Measurements from ENCODE around the gene ALKBH4.
A peak's percentile ranks its signal among the peaks of the same experiment; 100 is the strongest.

The ALKBH4 gene

GRCh38 chr7:102439963-102440795 is 24.5 kb downstream of the ALKBH4 start:
- ATAC-seq = peak; percentile 90
- no peak for TF ChIP-seq CREB5 (CRISPR knock-in tag; IDR thresholded peaks at IDR 0.05; ENCODE audit: low read depth)
- TF ChIP-seq, protein P1, sequence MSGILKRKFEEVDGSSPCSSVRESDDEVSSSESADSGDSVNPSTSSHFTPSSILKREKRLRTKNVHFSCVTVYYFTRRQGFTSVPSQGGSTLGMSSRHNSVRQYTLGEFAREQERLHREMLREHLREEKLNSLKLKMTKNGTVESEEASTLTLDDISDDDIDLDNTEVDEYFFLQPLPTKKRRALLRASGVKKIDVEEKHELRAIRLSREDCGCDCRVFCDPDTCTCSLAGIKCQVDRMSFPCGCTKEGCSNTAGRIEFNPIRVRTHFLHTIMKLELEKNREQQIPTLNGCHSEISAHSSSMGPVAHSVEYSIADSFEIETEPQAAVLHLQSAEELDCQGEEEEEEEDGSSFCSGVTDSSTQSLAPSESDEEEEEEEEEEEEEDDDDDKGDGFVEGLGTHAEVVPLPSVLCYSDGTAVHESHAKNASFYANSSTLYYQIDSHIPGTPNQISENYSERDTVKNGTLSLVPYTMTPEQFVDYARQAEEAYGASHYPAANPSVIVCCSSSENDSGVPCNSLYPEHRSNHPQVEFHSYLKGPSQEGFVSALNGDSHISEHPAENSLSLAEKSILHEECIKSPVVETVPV (CRISPR knock-in tag; IDR thresholded peaks at IDR 0.05) = no peak
- TF ChIP-seq PPARA (CRISPR knock-in tag; IDR thresholded peaks at IDR 0.05; ENCODE audit: borderline replicate concordance) = no peak
- no peak for TF ChIP-seq OSR1 (CRISPR knock-in tag; IDR thresholded peaks at IDR 0.05)
- 0 out of 2 replicates have a peak, but pooled peaks have one; percentile 43 for TF ChIP-seq ZFP3 (CRISPR knock-in tag; IDR thresholded peaks at IDR 0.05)
- TF ChIP-seq SNAI2 (CRISPR knock-in tag; IDR thresholded peaks at IDR 0.05) = no peak

DNA sequence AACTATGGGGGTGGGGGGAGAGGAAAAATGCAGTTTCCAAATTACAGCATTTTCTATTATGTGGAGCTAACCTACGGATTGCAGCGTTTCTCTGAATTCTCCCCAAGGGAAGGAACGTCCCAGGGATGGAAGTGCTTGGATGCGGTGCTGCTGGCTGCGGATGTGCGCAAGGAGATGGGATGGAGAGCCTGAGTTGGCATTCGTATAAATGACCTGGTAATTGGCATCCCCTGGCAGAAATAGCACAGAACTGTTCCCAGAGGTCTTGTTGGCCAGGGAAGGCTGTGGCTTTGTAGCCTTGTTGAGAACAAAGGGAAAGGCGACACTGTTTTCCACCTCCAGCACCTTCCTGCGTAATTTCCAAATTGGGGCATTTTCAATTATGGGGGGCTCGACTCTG is 28.5 kb downstream of the ALKBH4 start:
- no peak for ATAC-seq
- TF ChIP-seq OSR1 (CRISPR knock-in tag; IDR thresholded peaks at IDR 0.05) (no peak), ZFP30 (CRISPR knock-in tag; IDR thresholded peaks at IDR 0.05) (no peak), ZC3H10 (CRISPR knock-in tag; IDR thresholded peaks at IDR 0.05) (no peak), TSHZ2 (CRISPR knock-in tag; IDR thresholded peaks at IDR 0.05) (no peak), ZNF565 (CRISPR knock-in tag; conservative IDR thresholded peaks at IDR 0.05; ENCODE audit: low read depth) (no peak), TOX (CRISPR knock-in tag; IDR thresholded peaks at IDR 0.05; ENCODE audit: borderline replicate concordance) (no peak), TCF4 (CRISPR knock-in tag; IDR thresholded peaks at IDR 0.05; ENCODE audit: borderline replicate concordance) (no peak), PATZ1 (CRISPR knock-in tag; IDR thresholded peaks at IDR 0.05; ENCODE audit: borderline replicate concordance) (no peak), CSDC2 (CRISPR knock-in tag; IDR thresholded peaks at IDR 0.05) (no peak), ESRRG (CRISPR knock-in tag; IDR thresholded peaks at IDR 0.05) (no peak), ZFP3 (CRISPR knock-in tag; IDR thresholded peaks at IDR 0.05) (no peak), ZNF8 (CRISPR knock-in tag; IDR thresholded peaks at IDR 0.05) (no peak), ISL1 (CRISPR knock-in tag; IDR thresholded peaks at IDR 0.05) (no peak), POU6F1 (CRISPR knock-in tag; IDR thresholded peaks at IDR 0.05; ENCODE audit: borderline replicate concordance, low read depth) (no peak), CREB5 (CRISPR knock-in tag; IDR thresholded peaks at IDR 0.05; ENCODE audit: low read depth) (no peak), GLIS3 (CRISPR knock-in tag; IDR thresholded peaks at IDR 0.05) (no peak), RARB (CRISPR knock-in tag; IDR thresholded peaks at IDR 0.05) (no peak), BACH2 (CRISPR knock-in tag; IDR thresholded peaks at IDR 0.05; ENCODE audit: borderline replicate concordance) (no peak)
- TF ChIP-seq, protein P1 (CRISPR knock-in tag; IDR thresholded peaks at IDR 0.05) = no peak

Measured in SK-N-SH treated with all-trans-retinoic acid at 6 μM for 48 hours (cell line).